ENCODE results near the gene LYSET. TPM values are rescaled to one million over a fixed set of nuclear protein-coding genes. Genes with fewer than 3 reads are reported as not detected.

Gene LYSET
- polyA plus RNA-seq, 2 of the 4 experiments (the other 2 are of a cell fraction): 29.9 to 37.0 TPM

GRCh38 chr14:93135399-93135798 lies 49.7 kb upstream of the LYSET start:
- CTCF ChIA-PET: interaction anchor here (0.7 to 18.0 kb wide), 4 partner anchors 9 to 182 kb away, joined by 3 to 371 read pairs (median 30); partner anchors contain the start of genes GON7, ITPK1 and UBR7
- peak overlapping the region; percentile 46 for H3K4me2 ChIP-seq

GRCh38 chr14:93136009-93136408 lies 49.1 kb upstream of the LYSET start:
- FAIRE-seq (no peak), ATAC-seq (no peak), DNase-seq (ENCODE audit: low read depth in 1 of 2, low spot score in 1 of 2) (no peak)
- Histone ChIP-seq H3K4me1 (peaks cover 22% of the 10 kb centered on the region), H3K4me3 (no peak overlapping the region), H3K9me3 (no peaks in the 10 kb centered on the region), H3K4me2 (peak overlapping the region; percentile 46), H3K27ac (peak overlapping the region; percentile 12 to 18; a peak in 3 of 6 replicates)
- ChIA-PET CTCF (interaction anchor here (0.7 to 18.0 kb wide), 4 partner anchors 8 to 183 kb away, joined by 3 to 371 read pairs (median 30); partner anchors contain the start of genes GON7, ITPK1 and UBR7), POLR2A (no interaction called here)
- WGBS (ENCODE audit: missing lambda C conversion rate): 56% methylated on average over 8 of the region's 8 CpGs
- no peak for TF ChIP-seq RAD21 (conservative IDR thresholded peaks at IDR 0.05 in 1 of 2, IDR thresholded peaks at IDR 0.05 in 1 of 2)
- TF ChIP-seq PBX3 (IDR thresholded peaks at IDR 0.05): no peak
- no peak for TF ChIP-seq CEBPB (IDR thresholded peaks at IDR 0.05)
- no peak for TF ChIP-seq FOSB (CRISPR knock-in tag; IDR thresholded peaks at IDR 0.05)
- no peak for TF ChIP-seq ELK1 (IDR thresholded peaks at IDR 0.05; ENCODE audit: low read depth, low read length)
- no peak for TF ChIP-seq NPAS2 (CRISPR knock-in tag; IDR thresholded peaks at IDR 0.05; ENCODE audit: borderline replicate concordance)
- TF ChIP-seq ATOH8 (CRISPR knock-in tag; IDR thresholded peaks at IDR 0.05; ENCODE audit: low read depth): no peak
- no peak for TF ChIP-seq RNF2 (IDR thresholded peaks at IDR 0.05; ENCODE audit: borderline replicate concordance, low read depth)
- no peak for TF ChIP-seq FOSL2 (IDR thresholded peaks at IDR 0.05)
- no peak for TF ChIP-seq FOSL2 (CRISPR knock-in tag; IDR thresholded peaks at IDR 0.05)
- TF ChIP-seq JUN (IDR thresholded peaks at IDR 0.05): no peak
- TF ChIP-seq NR3C1 (IDR thresholded peaks at IDR 0.05): no peak
- no peak for TF ChIP-seq HOXB13 (CRISPR knock-in tag; IDR thresholded peaks at IDR 0.05; ENCODE audit: low read depth)
- TF ChIP-seq MYC (IDR thresholded peaks at IDR 0.05; ENCODE audit: borderline replicate concordance, low read length): no peak
- no peak for TF ChIP-seq ZFP36 (IDR thresholded peaks at IDR 0.05; ENCODE audit: borderline replicate concordance, partially characterized antibody)
- TF ChIP-seq HMGXB4 (CRISPR knock-in tag; IDR thresholded peaks at IDR 0.05; ENCODE audit: borderline replicate concordance): no peak
- no peak for TF ChIP-seq POLR2AphosphoS2 (conservative IDR thresholded peaks at IDR 0.05; ENCODE audit: low read length)

More at GRCh38 chr14:93135399-93135798, 49.7 kb upstream of the LYSET start:
- peaks cover 22% of the 10 kb centered on the region for H3K4me1 ChIP-seq
- peak overlapping the region; percentile 12 to 18; a peak in 3 of 6 replicates for H3K27ac ChIP-seq
- H3K4me3 ChIP-seq: no peak overlapping the region
- DNase-seq (ENCODE audit: low read depth in 1 of 2, low spot score in 1 of 2) (no peak), ATAC-seq (no peak), FAIRE-seq (no peak)
- H3K9me3 ChIP-seq: no peaks in the 10 kb centered on the region
- 46% methylated on average over 5 of the region's 5 CpGs for WGBS (ENCODE audit: missing lambda C conversion rate)
- TF ChIP-seq CBX2 (IDR thresholded peaks at IDR 0.05; ENCODE audit: borderline replicate concordance, low read depth): no peak
- TF ChIP-seq HOXA7 (CRISPR knock-in tag; IDR thresholded peaks at IDR 0.05): no peak
- no peak for TF ChIP-seq USF2 (IDR thresholded peaks at IDR 0.05)
- no peak for TF ChIP-seq HMGXB4 (CRISPR knock-in tag; IDR thresholded peaks at IDR 0.05; ENCODE audit: borderline replicate concordance)
- TF ChIP-seq POLR2AphosphoS2 (conservative IDR thresholded peaks at IDR 0.05; ENCODE audit: low read length): no peak
- TF ChIP-seq NR3C1 (IDR thresholded peaks at IDR 0.05): no peak
- TF ChIP-seq HOXB13 (CRISPR knock-in tag; IDR thresholded peaks at IDR 0.05; ENCODE audit: low read depth): no peak
- no peak for TF ChIP-seq PBX3 (IDR thresholded peaks at IDR 0.05)
- TF ChIP-seq ESRRA (IDR thresholded peaks at IDR 0.05; ENCODE audit: borderline replicate concordance, low read length): no peak
- TF ChIP-seq ZC3H11A (IDR thresholded peaks at IDR 0.05): no peak
- no peak for TF ChIP-seq CBX8 (IDR thresholded peaks at IDR 0.05)
- POLR2A ChIA-PET: no interaction called here
